SK-N-SH treated with all-trans-retinoic acid at 6 μM for 48 hours (cell line): ENCODE measurements around the gene PIK3R1.

Experiments
- ATAC-seq: fragments of 200-7000 bp; cut with Tn5 transposase; 3 replicates; pipeline ENCODE4 v1.9.1; 2020; ENCODE audit warnings: mild to moderate bottlenecking, moderate library complexity
- ARNTL ChIP-seq: fragments of 450-650 bp; formaldehyde crosslinking; IDR thresholded peaks from 2 replicates; pipeline ENCODE4 v1.5.0; 2020; ENCODE audit warnings: low read depth, mild to moderate bottlenecking, moderate library complexity, borderline replicate concordance
- BACH2 ChIP-seq: fragments of 250-450 bp; sonication (Bioruptor Pico); IDR thresholded peaks from 2 replicates; pipeline ENCODE4 v1.9.0; 2021; ENCODE audit warnings: mild to moderate bottlenecking, borderline replicate concordance
- CSDC2 ChIP-seq: fragments of 250-450 bp; sonication (Bioruptor Pico); IDR thresholded peaks from 2 replicates; pipeline ENCODE4 v1.5.0; 2020; ENCODE audit warnings: mild to moderate bottlenecking, moderate library complexity
- ISL1 ChIP-seq: fragments of 250-450 bp; sonication (Bioruptor Pico); IDR thresholded peaks from 2 replicates; pipeline ENCODE4 v2.1.2; 2022; ENCODE audit warnings: mild to moderate bottlenecking, moderate library complexity
- OSR1 ChIP-seq: fragments of 250-450 bp; sonication (Bioruptor Pico); IDR thresholded peaks from 2 replicates; pipeline ENCODE4 v1.8.0; 2022; ENCODE audit warnings: moderate library complexity, mild to moderate bottlenecking, inconsistent platforms
- PPARA ChIP-seq: fragments of 250-450 bp; sonication (Bioruptor Pico); IDR thresholded peaks from 2 replicates; pipeline ENCODE4 v1.5.0; 2020; ENCODE audit warnings: mild to moderate bottlenecking, borderline replicate concordance
- SNAI2 ChIP-seq: fragments of 250-450 bp; sonication (Bioruptor Pico); IDR thresholded peaks from 2 replicates; pipeline ENCODE4 v1.5.0; 2020; ENCODE audit warnings: mild to moderate bottlenecking, moderate library complexity
- TOX ChIP-seq: fragments of 250-450 bp; sonication (Bioruptor Pico); IDR thresholded peaks from 2 replicates; pipeline ENCODE4 v1.8.0; 2021; ENCODE audit warnings: mild to moderate bottlenecking, moderate library complexity, borderline replicate concordance
- ZC3H10 ChIP-seq: fragments of 250-450 bp; sonication (Bioruptor Pico); IDR thresholded peaks from 2 replicates; pipeline ENCODE4 v1.5.1; 2021; ENCODE audit warnings: mild to moderate bottlenecking, moderate library complexity
- ZFP30 ChIP-seq: fragments of 450-650 bp; formaldehyde crosslinking; IDR thresholded peaks from 2 replicates; pipeline ENCODE4 v1.5.0; 2022; ENCODE audit warnings: mild to moderate bottlenecking, moderate library complexity
- ZNF565 ChIP-seq: fragments of 450-650 bp; formaldehyde crosslinking; conservative IDR thresholded peaks from 2 replicates; pipeline ENCODE4 v1.5.0; 2020; ENCODE audit warnings: low read depth, mild to moderate bottlenecking, moderate library complexity
- ZNF70 ChIP-seq: fragments of 450-650 bp; formaldehyde crosslinking; IDR thresholded peaks from 2 replicates; pipeline ENCODE4 v1.5.0; 2020; ENCODE audit warnings: mild to moderate bottlenecking, moderate library complexity
- ZNF8 ChIP-seq: fragments of 450-650 bp; formaldehyde crosslinking; IDR thresholded peaks from 2 replicates; pipeline ENCODE4 v1.5.0; 2020; ENCODE audit warnings: mild to moderate bottlenecking, moderate library complexity
- TF ChIP-seq, protein P1 (sequence below): fragments of 250-450 bp; sonication (Bioruptor Pico); IDR thresholded peaks from 2 replicates; pipeline ENCODE4 v1.5.1; 2021; ENCODE audit warnings: mild to moderate bottlenecking, moderate library complexity
- TF ChIP-seq, protein P2 (sequence below): fragments of 250-450 bp; sonication (Bioruptor Pico); IDR thresholded peaks from 2 replicates; pipeline ENCODE4 v1.8.0; 2020; ENCODE audit warnings: mild to moderate bottlenecking, moderate library complexity, borderline replicate concordance
- TF ChIP-seq, protein P3 (sequence below): fragments of 250-450 bp; sonication (Bioruptor Pico); IDR thresholded peaks from 2 replicates; pipeline ENCODE4 v1.5.0; 2020; ENCODE audit warnings: mild to moderate bottlenecking, moderate library complexity
- TF ChIP-seq, protein P4 (sequence below): fragments of 250-450 bp; sonication (Bioruptor Pico); IDR thresholded peaks from 2 replicates; pipeline ENCODE4 v1.8.0; 2021; ENCODE audit warnings: low read depth, mild to moderate bottlenecking, moderate library complexity, borderline replicate concordance

The PIK3R1 gene

DNA sequence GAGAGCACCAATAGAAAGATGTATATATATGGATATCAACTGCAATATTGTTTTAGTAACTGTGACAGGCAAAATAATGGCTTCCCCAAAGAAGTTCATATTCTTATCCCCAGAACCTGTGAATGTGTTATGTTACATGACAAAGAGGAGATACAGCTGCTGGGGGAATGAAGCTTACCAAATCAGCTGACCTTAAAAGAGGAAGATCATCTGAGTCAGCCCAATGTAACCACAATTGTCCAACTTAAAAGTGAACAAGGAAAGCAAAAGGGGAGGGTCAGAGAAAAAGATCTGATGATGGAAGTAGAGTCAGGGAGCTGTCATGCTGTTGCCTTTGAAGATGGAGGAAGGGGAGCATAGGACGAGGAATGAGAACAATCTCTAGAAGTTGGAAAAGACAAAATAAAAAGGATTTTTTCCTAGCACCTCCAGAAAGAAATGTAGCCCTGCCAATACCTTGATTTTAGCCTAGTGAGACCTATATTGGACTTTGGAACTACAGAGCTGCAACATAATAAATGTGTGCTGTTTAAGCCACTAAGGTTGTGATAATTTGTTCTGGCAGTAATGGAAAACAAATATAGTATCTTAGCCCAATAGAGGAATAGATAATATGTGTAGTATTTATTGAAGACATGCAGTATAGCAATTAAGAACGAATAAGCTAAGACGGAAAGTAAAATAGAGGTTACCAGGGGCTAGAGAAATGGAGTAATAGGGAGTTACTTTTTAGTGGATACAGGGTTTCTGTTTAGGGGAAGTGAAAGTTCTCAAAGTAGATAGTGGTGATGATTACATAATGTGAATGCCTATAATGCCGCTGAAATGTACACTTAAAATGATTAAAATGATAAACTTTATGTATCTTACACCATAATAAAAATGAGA lies 115.9 kb downstream of the PIK3R1 start:
- no peak for ATAC-seq

DNA sequence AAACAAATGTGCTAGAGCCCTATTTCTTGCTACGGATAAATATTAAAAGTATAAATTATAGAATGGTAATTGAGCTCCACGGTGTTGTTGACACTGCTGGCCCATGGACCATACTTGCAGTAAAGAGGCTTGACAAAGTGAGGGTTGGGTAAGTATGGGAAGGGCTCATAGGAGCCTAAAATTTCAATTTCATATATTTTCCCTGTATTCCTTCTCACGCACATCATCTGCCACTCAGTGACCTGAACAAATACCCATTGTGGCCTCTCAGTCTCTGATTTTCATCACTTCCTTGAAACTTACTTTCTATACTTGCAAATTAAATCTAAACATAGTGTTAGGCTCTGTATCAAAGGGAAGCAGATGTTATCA lies 116.5 kb downstream of the PIK3R1 start:
- TF ChIP-seq ZNF565 (no peak), BACH2 (CRISPR knock-in tag) (no peak), SNAI2 (CRISPR knock-in tag) (no peak), ZNF70 (CRISPR knock-in tag) (no peak), PPARA (CRISPR knock-in tag) (no peak), ZFP30 (CRISPR knock-in tag) (no peak), CSDC2 (CRISPR knock-in tag) (no peak), ZNF8 (no peak), TOX (CRISPR knock-in tag) (no peak), OSR1 (CRISPR knock-in tag) (no peak), ARNTL (CRISPR knock-in tag) (no peak)
- TF ChIP-seq, protein P1, sequence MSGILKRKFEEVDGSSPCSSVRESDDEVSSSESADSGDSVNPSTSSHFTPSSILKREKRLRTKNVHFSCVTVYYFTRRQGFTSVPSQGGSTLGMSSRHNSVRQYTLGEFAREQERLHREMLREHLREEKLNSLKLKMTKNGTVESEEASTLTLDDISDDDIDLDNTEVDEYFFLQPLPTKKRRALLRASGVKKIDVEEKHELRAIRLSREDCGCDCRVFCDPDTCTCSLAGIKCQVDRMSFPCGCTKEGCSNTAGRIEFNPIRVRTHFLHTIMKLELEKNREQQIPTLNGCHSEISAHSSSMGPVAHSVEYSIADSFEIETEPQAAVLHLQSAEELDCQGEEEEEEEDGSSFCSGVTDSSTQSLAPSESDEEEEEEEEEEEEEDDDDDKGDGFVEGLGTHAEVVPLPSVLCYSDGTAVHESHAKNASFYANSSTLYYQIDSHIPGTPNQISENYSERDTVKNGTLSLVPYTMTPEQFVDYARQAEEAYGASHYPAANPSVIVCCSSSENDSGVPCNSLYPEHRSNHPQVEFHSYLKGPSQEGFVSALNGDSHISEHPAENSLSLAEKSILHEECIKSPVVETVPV (CRISPR knock-in tag), result no peak
- TF ChIP-seq, protein P2, sequence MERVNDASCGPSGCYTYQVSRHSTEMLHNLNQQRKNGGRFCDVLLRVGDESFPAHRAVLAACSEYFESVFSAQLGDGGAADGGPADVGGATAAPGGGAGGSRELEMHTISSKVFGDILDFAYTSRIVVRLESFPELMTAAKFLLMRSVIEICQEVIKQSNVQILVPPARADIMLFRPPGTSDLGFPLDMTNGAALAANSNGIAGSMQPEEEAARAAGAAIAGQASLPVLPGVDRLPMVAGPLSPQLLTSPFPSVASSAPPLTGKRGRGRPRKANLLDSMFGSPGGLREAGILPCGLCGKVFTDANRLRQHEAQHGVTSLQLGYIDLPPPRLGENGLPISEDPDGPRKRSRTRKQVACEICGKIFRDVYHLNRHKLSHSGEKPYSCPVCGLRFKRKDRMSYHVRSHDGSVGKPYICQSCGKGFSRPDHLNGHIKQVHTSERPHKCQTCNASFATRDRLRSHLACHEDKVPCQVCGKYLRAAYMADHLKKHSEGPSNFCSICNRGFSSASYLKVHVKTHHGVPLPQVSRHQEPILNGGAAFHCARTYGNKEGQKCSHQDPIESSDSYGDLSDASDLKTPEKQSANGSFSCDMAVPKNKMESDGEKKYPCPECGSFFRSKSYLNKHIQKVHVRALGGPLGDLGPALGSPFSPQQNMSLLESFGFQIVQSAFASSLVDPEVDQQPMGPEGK (CRISPR knock-in tag), result no peak
- TF ChIP-seq, protein P3, sequence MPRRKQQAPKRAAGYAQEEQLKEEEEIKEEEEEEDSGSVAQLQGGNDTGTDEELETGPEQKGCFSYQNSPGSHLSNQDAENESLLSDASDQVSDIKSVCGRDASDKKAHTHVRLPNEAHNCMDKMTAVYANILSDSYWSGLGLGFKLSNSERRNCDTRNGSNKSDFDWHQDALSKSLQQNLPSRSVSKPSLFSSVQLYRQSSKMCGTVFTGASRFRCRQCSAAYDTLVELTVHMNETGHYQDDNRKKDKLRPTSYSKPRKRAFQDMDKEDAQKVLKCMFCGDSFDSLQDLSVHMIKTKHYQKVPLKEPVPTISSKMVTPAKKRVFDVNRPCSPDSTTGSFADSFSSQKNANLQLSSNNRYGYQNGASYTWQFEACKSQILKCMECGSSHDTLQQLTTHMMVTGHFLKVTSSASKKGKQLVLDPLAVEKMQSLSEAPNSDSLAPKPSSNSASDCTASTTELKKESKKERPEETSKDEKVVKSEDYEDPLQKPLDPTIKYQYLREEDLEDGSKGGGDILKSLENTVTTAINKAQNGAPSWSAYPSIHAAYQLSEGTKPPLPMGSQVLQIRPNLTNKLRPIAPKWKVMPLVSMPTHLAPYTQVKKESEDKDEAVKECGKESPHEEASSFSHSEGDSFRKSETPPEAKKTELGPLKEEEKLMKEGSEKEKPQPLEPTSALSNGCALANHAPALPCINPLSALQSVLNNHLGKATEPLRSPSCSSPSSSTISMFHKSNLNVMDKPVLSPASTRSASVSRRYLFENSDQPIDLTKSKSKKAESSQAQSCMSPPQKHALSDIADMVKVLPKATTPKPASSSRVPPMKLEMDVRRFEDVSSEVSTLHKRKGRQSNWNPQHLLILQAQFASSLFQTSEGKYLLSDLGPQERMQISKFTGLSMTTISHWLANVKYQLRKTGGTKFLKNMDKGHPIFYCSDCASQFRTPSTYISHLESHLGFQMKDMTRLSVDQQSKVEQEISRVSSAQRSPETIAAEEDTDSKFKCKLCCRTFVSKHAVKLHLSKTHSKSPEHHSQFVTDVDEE, result no peak
- TF ChIP-seq, protein P4, sequence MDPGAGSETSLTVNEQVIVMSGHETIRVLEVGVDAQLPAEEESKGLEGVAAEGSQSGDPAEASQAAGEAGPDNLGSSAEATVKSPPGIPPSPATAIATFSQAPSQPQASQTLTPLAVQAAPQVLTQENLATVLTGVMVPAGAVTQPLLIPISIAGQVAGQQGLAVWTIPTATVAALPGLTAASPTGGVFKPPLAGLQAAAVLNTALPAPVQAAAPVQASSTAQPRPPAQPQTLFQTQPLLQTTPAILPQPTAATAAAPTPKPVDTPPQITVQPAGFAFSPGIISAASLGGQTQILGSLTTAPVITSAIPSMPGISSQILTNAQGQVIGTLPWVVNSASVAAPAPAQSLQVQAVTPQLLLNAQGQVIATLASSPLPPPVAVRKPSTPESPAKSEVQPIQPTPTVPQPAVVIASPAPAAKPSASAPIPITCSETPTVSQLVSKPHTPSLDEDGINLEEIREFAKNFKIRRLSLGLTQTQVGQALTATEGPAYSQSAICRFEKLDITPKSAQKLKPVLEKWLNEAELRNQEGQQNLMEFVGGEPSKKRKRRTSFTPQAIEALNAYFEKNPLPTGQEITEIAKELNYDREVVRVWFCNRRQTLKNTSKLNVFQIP (CRISPR knock-in tag), result no peak

More for the DNA sequence above, 115.9 kb downstream of the PIK3R1 start:
- TF ChIP-seq ZC3H10 (CRISPR knock-in tag) (no peak), ISL1 (CRISPR knock-in tag) (no peak), BACH2 (CRISPR knock-in tag) (no peak)
- TF ChIP-seq, protein P4 (CRISPR knock-in tag), result no peak
- TF ChIP-seq, protein P2 (CRISPR knock-in tag), result no peak
- TF ChIP-seq, protein P1 (CRISPR knock-in tag), result no peak

More for the DNA sequence above, 116.5 kb downstream of the PIK3R1 start:
- no peak for ATAC-seq
